Activated T-helper 1 cell treated with anti-CD3 and anti-CD28 coated beads, Interleukin-2, amount 50 U/mL, for 16 hours (primary cell): ENCODE measurements around the gene TBC1D9.
"Not testable (repeated sequence)": the region's sequence is repeated elsewhere in the genome, so short reads cannot be mapped to it uniquely, and the experiment has no call there.

Experiments
- DNase-seq, 2 donors: peaks; one replicate each; pipeline ENCODE4 v3.0.0-alpha.2; 2020; ENCODE audit warnings: low read depth in 1 of 2, low spot score in 1 of 2

Gene TBC1D9

DNA sequence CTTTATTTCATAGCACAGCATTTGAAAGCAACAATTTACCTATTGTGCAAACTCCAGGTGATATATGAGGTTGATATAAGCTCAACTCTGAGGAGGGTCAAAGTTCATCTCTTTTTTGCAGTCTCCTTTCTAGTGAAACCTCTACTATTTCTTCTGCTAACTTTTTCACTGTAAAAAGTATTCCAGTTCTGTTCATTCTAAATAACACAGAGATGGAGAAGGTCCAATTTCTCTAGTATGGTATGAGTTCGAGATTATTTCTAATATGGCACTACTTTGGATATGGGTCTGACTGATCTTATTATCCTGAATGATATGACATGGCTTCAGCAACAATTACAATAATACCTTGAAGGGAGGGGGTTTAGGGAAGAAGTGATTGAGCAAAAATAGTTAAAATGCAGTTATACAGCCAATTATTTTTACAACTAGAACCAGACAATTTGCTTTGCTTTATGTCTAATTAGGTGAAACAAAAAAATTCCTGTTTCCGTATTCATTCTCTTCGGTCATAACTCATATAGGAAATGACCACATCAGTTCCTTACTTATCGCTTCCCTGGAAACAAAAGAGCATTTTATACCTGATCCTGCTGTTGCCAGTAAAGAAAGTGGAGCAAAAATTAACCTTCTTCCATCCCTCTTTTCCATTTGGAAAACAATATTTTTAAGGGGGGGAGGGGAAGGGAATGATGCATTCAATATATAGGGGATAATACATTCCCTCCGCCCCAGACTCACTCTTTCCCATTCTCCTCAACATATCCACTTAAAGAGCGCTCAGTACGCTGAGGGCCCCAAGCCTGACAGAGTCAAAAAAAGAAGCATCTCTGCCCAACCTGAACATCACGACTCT lies 1.0 kb downstream of the TBC1D9 start:
- DNase-seq = no peak

DNA sequence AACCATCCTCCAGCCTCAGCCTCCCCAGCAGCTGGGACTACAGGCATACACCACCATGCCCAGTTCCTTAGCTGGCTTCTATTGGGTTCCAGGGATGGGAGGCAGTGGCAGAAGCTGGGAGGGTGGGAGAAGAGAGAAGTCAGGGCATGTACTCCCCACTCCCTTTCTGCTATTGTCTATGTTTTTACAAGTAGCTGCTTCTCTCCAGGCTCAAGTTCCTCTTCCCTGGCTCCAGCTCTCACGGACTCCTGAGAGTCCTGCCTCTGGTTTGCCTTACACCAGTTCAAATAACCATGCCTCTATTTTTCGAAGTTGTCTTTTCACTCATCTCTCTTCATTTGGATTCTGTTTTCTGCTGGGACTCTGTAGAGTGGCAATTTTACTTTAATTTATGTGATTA lies 2.9 kb downstream of the TBC1D9 start:
- no peak for DNase-seq

DNA sequence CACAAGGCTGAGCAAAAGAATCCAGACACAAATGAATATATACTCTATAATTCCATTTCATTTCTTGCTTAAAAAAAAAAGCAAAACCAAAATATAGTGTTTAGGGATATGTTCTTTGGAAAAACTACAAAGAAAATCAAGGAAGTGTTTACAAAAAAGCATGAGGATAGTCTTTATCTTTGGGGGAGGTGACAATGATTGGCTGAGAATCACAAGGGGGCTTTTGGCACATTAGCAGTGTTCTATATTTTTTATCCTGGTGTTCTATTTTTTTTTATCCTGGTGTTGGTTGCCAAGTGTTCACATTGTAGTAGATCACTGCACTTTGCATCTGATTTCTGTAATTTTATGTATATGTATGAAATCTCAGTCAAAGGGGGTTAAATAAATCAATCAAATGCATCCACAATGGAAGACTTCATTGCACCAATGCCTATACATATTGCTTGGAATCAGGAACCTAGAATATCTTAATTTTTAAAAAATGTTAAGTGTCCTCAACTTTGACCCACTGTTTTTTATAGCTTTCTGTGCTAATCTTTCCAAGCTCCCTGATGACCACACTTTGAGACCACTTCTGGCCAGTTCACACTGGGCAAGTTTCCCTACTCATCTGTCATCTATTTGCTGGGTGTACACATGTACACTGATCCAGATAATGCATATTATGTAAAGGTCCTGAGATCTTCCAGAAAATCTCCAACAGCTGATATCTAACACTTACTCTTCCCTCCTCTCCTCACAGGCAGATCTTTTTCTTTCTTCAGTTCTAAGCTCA lies 3.7 kb downstream of the TBC1D9 start:
- DNase-seq = no peak

- DNase-seq = no peak
Measured at GRCh38 chr4:140750470-140750869, 5.7 kb downstream of the TBC1D9 start.

- no peak for DNase-seq
Measured at GRCh38 chr4:140748171-140748570, 8.0 kb downstream of the TBC1D9 start.

GRCh38 chr4:140746546-140746945 lies 9.6 kb downstream of the TBC1D9 start:
- not testable (repeated sequence) for DNase-seq

GRCh38 chr4:140744421-140744820 lies 11.8 kb downstream of the TBC1D9 start:
- no peak for DNase-seq

- DNase-seq = no peak
Measured at GRCh38 chr4:140743194-140743931, 12.8 kb downstream of the TBC1D9 start.

DNA sequence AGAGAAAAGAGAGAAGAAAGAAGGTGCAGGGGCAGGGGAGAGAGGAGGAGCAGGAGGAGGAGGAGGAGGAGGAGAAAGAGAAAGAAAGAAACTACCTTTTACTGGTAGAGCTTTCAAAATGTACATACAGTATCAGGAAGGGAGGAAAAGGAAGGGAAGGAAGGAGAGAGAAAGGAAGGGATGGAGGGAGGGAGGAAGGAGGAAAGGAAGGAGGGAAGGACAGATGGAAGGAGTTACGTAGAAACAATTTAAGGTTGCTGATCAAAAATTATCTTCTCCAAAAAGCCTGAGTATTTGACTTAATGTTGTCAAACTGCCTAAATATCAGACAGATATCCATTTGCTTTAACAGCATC lies 13.4 kb downstream of the TBC1D9 start:
- no peak for DNase-seq

DNA sequence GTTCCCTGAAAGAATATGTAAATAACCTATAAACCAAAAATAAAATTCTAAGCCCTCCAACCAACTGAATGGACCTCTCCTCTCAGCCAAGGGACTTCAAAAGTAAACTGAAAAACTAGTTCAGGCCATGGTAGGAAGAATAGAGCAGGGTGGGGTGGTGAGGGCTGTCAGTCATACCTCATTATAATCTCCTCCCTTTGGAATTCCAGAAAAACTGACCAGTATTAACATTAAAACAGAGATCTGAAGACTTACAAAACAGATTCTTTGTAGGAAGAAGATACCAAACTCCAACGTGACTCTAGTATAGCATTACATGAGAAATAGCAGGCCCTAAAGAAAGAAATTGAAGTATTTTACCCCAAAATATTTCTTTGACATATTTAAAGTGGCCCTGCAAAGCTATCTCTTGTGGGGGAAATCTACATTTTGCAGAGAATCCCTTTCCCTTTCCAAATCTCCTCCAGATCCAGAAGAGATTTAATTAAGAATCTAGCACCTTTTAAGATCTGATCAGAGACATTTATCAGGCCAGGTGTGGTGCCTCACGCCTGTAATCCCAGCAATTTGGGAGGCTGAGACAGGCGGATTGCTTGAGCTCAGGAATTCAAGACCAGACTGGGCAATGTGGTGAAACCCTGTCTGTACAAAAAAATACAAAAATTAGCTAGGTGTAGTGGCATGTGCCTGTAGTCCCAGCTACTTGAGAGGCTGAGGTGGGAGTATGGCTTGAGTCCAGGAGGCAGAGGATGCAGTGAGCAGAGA lies 15.1 kb downstream of the TBC1D9 start:
- DNase-seq = no peak

GRCh38 chr4:140740422-140740821 lies 15.8 kb downstream of the TBC1D9 start:
- DNase-seq = no peak

DNA sequence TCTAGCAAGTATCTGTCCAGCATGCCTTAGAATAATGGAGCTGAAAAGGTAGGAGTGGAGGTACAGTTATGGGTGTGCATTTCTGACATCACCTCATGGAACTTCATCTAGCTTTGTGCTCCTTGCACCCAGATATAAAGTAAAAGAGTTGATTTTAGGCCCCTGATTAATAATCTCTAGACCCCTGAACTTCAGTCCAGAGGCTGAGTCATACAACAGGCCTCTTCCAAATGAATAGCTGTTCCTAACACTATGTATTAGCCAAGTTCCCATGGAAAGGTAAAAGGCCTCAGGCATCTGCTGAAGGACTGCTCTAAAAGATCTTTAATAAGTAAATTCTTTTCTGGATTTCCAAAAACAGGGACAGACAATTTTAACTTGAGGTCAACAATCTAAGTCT lies 16.2 kb downstream of the TBC1D9 start:
- no peak for DNase-seq

GRCh38 chr4:140738139-140738538 lies 18.0 kb downstream of the TBC1D9 start:
- DNase-seq = no peak

DNA sequence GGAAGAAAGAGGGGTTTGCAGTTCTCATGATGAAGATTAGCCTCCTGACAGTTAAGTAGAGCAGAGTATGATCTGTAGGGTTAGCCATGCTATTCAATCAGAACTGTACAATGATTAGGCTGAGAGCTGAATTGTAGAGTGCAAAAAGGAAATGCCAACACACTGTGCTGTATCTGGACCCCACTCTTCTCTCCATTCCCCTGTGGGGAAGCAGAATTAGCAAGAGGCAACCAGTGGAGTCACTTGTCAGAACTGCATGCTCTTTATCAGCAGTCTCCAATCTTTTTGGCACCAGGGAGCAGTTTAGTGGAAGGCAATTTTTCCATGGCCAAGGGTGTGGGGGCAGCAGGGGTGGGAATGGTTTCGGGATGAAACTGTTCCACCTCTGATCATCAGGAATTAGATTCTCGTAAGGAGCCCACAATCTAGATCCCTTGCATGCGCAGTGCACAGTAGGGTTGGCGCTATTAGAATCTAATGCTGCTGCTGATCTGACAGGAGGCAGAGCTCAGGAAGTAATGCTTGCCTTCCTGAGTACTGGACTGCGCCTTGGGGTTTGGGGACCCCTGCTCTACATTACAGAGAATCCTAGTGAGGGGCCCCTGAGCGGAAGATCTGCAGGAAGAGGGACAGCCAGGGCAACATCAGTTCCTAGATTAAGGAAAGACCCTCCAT lies 19.4 kb downstream of the TBC1D9 start:
- DNase-seq = no peak

DNA sequence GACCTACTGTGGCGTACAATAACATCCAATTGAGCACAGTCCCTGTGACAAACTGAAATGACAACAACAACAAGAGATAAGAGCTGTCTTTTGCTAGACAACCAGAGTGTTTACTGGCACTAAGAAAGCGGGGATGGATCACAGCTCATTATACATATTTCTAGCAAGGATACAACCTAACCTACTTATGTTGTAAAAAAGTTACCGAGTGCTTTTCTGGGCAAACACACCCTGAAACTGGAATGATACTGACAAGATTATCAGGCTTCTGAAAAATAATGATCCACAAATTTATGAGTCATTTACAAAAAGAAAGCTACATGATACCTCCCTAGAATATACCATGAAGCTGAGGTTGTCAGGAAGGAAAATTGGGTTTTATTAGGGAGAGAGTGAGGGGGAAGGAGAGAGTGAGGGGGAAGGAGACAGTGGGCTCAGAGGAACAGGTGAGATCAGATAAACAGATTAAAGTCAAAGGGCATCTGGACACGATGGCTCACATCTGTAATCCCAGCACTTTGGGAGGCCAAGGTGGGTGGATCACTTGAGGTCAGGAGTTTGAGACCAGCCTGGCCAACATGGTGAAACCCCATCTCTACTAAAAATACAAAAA lies 20.3 kb downstream of the TBC1D9 start:
- DNase-seq = no peak

DNA sequence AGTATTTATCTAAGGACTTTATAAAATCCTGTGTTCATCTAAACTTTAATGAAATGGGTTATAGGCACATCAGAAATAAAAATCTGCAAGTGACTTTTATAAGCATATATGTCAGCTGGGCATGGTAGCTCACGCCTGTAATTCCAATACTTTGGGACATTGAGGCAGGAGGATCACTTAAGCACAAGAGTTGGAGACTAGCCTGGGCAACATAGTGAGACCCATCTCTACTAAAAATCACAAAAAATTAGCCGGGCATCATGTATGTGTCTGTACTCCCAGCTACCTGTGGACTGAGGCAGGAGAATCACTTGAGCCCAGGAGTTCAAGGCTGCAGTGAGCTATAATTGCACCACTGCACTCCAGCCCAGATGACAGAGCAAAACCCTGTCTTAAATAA lies 20.9 kb downstream of the TBC1D9 start:
- no peak for DNase-seq

DNA sequence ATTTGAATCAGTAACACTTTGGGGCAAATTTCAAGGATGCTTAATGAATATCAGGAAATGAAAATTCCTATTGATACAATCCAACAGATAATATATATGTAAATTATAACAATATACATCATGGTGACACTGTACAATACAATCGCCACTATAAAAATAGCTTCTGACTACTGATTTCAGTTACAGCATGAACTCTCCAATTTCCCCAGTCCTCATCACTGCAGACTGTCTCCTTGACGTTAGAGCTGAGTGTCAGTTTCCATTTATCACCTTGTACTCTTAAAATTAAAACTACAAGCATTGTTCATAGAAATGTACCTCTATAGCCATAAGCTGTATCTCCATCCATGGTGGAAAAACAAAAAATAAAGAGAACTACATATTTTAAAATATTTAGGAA lies 23.4 kb downstream of the TBC1D9 start:
- DNase-seq = no peak

GRCh38 chr4:140729344-140730049 lies 26.7 kb downstream of the TBC1D9 start:
- no peak for DNase-seq

- no peak for DNase-seq
Measured at GRCh38 chr4:140726776-140727500, 29.2 kb downstream of the TBC1D9 start.
